Retina (tissue), 1 donor: Measurements from ENCODE around the gene PIM2.
A peak's percentile ranks its signal among the peaks of the same experiment; 100 is the strongest.

Experiments used
- DNase-seq: peaks from one replicate; pipeline ENCODE4 v3.0.0-alpha.2; 2016

Gene PIM2

GRCh38 chrX:48918643-48919340 is at the start of gene PIM2:
Gene PIM2 (minus strand): TSS chrX:48919024. CDS start chrX:48918834, 190 bp downstream.
- peak; percentile 87 for DNase-seq

GRCh38 chrX:48968377-48968776 is 49.6 kb upstream of the PIM2 start:
- DNase-seq: no peak

DNA sequence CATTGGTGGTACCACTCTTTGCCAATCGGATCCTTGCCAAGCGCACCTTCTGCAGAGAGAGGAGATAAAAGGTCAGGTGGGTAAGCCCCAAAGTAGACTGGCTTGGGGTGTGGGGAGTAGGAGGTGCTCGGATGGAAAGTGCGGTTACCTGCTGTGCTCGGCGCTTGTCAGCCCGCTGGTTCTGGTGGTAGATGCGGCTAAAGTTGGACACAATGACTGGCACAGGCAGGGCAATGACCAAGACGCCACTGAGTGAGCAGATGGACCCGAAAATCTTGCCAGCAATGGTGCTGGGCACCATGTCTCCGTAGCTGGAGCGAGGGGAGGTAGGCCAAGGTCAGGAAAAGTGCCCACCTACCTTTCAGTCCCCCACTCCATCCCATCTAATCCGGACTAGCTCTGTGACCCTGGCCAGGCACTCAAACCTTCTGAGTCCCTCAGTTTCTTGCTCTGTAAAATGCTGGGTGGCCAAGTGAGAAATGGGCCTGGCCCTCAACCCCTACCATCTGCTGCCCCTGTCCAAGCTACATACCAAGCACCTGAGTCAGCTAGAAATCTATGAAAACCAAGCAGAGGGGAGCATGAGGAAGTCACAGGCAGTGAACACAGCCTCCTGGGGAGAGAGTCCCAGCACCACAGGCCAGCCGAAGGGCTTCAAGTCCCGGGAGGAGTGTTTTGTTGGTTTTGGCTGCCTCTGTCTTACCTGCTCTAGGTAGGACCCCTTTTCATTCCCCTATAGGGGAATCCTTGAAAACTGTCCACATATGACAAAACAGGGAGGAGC is 48.2 kb upstream of the PIM2 start:
- DNase-seq: no peak

DNA sequence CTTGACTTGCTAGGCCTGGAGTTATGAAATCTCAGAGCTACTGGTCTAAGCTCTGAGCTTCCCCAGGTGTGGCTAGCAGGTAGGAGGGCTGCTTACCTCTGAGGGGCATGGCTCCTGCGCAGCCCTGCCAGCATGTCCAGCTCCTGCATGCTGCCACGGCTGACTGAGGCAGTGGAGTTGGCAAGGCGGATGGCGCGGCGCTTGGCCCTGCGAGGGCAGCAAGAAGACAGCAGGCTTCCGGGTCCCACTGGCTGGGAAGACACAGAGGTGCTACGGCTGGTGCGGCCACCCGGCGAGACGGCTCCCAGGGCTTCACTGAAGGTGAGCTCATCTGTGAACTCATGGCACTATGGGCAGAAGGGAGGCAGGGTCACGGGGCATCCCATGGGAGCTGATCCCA is 47.1 kb upstream of the PIM2 start:
- DNase-seq: no peak

DNA sequence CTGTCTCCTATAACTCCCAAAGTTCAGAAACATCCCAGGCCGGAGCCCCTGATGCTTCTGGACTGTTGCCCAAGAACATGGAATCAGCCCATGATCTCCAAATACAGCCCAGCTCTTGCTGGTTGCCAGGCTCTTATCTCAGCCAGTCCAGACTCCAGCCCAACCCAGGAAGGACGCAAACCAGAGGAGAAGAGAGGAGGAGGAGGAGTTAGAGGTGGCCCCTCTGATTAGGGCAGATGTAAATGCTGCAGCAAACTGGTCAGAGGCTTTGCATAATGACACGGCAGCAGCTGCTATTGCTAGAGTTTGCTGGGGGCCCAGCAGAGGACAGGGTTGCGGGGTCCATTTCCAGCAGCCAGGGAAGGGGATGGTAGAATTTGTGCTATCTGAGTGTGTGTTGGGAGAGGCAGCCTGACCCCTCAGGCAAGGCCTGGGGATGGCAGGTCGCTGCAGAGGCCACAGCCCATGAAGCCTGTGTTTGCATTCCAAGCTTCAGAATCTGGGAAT is 42.8 kb upstream of the PIM2 start:
- DNase-seq: no peak

DNA sequence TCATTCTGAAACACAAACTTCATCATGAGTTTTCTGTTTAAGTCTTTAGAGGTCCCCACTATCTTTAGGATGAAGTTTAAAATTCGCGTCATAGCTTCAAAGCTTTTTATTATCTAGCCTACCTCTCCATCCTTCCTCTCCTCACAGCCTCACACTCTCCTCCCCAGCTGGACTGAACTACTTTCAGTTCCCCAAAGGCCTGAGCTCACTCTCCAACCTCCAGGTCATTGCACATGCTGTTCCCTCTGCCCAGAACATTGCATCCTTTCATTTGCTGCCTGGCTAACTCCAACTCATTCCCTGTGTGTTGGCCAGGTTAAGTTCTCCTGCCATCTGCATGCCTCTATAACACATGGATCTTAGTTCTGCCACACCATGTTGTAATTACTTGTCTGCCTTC is 41.5 kb upstream of the PIM2 start:
- no peak for DNase-seq

GRCh38 chrX:48958635-48959094 is 39.8 kb upstream of the PIM2 start:
- no peak for DNase-seq

DNA sequence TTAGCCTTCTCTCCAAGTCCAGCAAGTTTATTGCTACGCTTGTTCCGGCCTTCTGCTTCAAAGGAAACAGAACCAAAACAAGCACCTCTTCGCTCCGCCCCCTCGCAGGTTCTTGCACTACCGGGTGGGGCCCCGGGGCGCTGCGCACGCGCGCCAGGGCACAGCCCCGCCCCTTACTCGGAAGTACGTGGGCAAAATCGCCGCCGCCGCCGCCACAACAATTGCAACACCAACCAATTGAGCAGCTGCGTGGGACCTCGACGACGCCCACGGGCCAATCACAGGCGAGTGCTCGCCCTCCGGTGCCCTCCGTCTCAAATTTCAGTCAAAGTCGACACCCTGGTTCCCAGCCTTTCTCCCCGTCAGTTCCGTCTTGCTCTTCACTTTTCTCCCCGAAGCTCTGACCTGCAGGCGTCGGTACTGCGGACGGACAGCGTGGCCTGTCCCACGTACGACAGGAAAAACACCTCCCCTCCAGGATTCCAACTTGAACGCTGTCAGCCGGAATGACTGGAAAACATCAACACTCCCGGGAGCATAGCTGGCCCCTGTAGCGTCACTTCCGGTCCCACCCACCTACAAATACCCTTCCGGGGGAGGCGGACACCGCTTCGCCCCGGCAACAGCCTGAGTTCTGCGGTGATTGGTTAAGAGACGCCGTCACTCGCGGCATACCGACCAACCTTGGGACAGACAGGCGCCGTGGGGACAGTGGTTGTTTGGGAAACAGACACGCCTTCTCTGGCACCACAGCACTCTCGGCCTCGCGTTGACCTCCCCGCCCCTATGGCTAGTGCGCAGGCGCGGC is 39.2 kb upstream of the PIM2 start:
- peak; percentile 95 for DNase-seq

DNA sequence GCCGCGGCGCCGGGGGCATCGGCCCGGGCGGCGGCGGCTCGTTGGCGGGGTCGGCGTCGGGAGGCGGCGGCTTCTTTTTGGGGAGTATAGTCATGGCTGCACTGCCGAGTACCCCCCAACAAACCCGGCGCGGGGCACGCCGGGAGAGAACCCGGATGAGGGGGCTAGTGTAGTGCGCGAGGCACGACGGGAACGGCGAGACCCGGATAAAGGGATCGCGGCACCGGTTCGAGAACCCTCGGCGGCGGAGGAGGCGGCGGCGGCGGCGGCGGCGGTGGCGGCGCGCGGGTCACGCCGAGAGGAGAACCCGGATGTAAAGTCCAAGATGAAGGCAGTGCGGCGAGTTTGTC is 38.6 kb upstream of the PIM2 start, which contains the start of gene OTUD5:
Gene OTUD5, minus strand, starts transcription at position 131 of the 350 bp plus-strand sequence. Its CDS starts 37 bp downstream, at position 94.
- DNase-seq: no peak

DNA sequence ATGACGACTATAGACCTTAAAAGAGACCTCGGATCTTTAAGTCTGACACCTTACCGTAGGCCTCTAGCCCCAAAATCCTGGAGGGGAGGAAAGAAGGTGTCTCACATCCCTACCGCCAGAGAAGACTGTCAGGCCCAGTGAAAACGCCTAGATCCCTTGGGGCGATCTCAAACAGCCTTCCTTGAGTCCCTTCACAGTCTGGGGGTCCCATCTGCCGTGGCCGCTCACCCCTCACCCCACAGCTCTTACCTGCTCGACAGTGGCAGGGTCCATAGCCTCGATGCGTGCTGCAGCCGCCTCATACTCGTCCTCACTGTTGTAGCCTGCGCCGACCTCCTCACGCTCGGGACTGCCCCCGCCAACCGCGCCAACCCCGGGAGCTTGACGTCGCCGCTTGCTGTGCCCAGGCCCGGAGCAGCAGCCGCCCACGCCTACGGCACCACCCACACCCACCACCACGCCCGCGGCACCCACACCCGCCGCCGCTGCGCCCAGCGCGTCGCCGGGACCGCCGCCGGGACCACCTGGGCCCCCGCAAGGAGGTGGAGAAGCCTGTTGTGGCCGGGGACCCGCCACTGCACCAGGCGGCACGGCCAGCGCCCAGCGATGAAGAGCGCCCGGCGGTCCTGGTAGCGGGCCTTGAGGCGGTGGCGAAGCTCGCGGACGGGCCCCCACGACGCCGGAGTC is 38.0 kb upstream of the PIM2 start:
- DNase-seq: no peak

GRCh38 chrX:48948589-48948988 is 29.8 kb upstream of the PIM2 start:
- no peak for DNase-seq

- peak; percentile 31 for DNase-seq
Measured at GRCh38 chrX:48945517-48946348, 26.9 kb upstream of the PIM2 start.

- DNase-seq: no peak
Measured at GRCh38 chrX:48942895-48943294, 24.1 kb upstream of the PIM2 start.

- no peak for DNase-seq
Measured at GRCh38 chrX:48940404-48940955, 21.7 kb upstream of the PIM2 start.

- DNase-seq: no peak
Measured at GRCh38 chrX:48939524-48940228, 20.9 kb upstream of the PIM2 start.

GRCh38 chrX:48938721-48939425 is 20.0 kb upstream of the PIM2 start:
- DNase-seq: no peak

- no peak for DNase-seq
Measured at GRCh38 chrX:48937054-48937907, 18.5 kb upstream of the PIM2 start.

- DNase-seq: no peak
Measured at GRCh38 chrX:48936429-48937053, 17.7 kb upstream of the PIM2 start.

DNA sequence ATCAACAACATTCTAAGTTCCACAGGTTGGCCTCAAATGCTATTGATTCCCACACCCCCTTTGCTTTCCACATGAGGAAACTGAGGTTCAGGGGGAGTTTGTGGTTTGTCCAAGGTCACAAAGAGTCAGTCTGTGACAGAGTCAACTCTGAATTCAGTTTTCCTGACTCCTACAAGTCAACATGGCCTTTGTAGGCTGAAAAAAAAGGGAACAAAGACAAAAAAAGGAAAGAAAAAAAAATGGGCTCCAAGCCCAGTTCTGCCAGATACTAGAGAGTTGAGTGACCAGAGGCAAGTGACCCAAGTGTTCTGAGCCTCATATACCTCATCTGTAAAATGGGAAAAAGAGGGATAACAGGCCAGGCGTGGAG is 16.5 kb upstream of the PIM2 start:
- no peak for DNase-seq
